ENCODE results near the gene IDH3G.

DNA sequence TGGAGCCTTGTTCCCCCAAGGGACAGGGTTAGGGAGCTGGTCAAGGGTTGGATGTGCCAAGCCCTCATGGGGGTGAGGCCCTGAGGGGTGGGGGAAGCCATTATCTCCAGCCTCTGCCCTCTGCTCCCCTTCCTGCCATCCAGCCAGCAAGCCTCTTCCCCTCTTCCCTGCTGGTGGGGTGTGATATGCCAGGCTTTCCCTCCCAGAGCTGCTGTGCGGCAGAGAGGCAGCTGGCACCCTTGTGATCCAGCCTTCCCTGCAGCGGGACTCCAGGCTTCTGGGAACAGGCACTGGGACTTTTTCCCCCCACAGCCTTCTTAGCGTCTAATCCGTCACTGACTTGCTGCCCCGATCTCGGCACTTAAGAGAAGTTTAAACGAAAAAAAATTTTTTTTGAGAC is 6.6 kb upstream of the IDH3G start:
- TF ChIP-seq EZH2 (IDR thresholded peaks at IDR 0.05; ENCODE audit: insufficient read depth, low read length) (no peak), CTCF (IDR thresholded peaks at IDR 0.05; ENCODE audit: insufficient read depth, low read depth, low read length) (no peak)

Data from astrocyte (in vitro differentiated cells and primary cell).